Ishikawa (cell line): ENCODE data around the gene CSNK1E.

Source experiments
- CEBPB ChIP-seq: IDR thresholded peaks from 2 replicates; pipeline ENCODE4 v1.6.1; 2012
- CREB1 ChIP-seq: IDR thresholded peaks from 2 replicates; pipeline ENCODE4 v1.6.1; 2012; ENCODE audit warnings: low read depth
- FOXM1 ChIP-seq: IDR thresholded peaks from 2 replicates; pipeline ENCODE4 v1.6.1; 2012; ENCODE audit warnings: low read depth, borderline replicate concordance
- RAD21 ChIP-seq: IDR thresholded peaks from 2 replicates; pipeline ENCODE4 v1.6.1; 2012; ENCODE audit warnings: low read depth
- YY1 ChIP-seq: IDR thresholded peaks from 2 replicates; pipeline ENCODE4 v1.6.1; 2012; ENCODE audit warnings: low read depth

GRCh38 chr22:38257181-38257580 lies 60.1 kb downstream of the CSNK1E start:
- no peak for TF ChIP-seq FOXM1
- no peak for TF ChIP-seq CREB1
- no peak for TF ChIP-seq RAD21
- no peak for TF ChIP-seq YY1
- TF ChIP-seq CEBPB, result no peak
